Muscle layer of duodenum (tissue), 2 donors: ENCODE measurements around the gene POU5F1.

Experiments
- H3K27ac ChIP-seq: one replicate; pipeline ENCODE4 v1.7.0; 2013; ENCODE audit warnings: mild to moderate bottlenecking, low read length
- H3K27me3 ChIP-seq: one replicate; pipeline ENCODE4 v1.7.0; 2013; ENCODE audit warnings: low read depth, mild to moderate bottlenecking, control low read depth, low read length
- H3K36me3 ChIP-seq, 2 donors: one replicate each; pipeline ENCODE4 v1.7.0; 2013; ENCODE audit warnings: low read length in 2 of 2, control low read depth in 1 of 2, mild to moderate bottlenecking in 1 of 2; ENCODE audit not compliant: insufficient read depth in 2 of 2, control insufficient read depth in 1 of 2
- H3K4me1 ChIP-seq, 2 donors: one replicate each; pipeline ENCODE4 v1.7.0; 2013; ENCODE audit warnings: low read length in 2 of 2, mild to moderate bottlenecking in 2 of 2, control low read depth in 1 of 2, moderate library complexity in 1 of 2; ENCODE audit not compliant: insufficient read depth in 2 of 2, control insufficient read depth in 1 of 2
- H3K4me3 ChIP-seq, 2 donors: one replicate each; pipeline ENCODE4 v1.7.0; 2013; ENCODE audit warnings: low read length in 2 of 2, low read depth in 1 of 2, mild to moderate bottlenecking in 1 of 2
- H3K9me3 ChIP-seq, 2 donors: one replicate each; pipeline ENCODE4 v1.7.0; 2013; ENCODE audit warnings: low read length in 2 of 2, control low read depth in 1 of 2, mild to moderate bottlenecking in 1 of 2; ENCODE audit not compliant: control insufficient read depth in 1 of 2
- donor health status: healthy.

The POU5F1 gene

DNA sequence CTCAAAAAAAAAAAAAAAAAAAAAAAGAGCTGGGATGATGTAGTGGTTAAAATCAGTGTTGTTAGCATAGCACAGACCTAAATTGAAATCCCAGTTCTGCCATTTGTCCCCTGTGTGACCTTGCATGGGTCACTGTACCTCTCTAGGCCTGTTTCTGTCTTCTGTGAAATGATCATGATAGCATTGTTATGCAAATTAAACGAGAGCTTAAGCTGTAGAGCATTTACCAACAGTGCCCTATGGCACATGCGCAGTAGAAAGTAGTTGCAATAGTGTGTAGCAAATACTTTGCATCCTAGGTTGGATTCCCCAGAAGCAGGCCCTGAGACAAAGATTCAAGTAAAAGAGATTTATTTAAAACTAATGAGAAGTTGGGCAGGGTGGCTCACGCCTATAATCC, 38.9 kb downstream of the POU5F1 start:
- Histone ChIP-seq H3K27me3 (no peaks in the 10 kb centered on the region), H3K9me3 (no peaks in the 10 kb centered on the region)

DNA sequence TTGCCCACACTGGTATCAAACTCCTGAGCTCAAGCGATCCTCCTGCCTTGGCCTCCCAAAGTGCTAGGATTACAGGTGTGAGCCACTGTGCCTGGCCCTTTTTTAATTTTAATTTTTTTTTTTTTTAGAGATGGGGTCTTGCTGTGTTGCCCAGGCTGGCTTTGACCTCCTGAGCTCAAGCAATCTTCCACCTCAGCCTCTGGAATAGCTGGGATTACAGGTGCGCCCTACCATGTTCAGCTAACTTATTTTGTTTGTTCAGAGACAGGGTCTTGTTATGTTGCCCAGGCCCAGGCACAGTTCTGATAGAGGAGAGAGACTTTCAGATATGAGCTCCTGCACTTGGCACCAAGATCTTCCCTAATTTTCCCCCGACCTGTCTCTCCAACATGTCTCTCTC, 39.7 kb downstream of the POU5F1 start:
- Histone ChIP-seq H3K27me3 (no peaks in the 10 kb centered on the region), H3K9me3 (no peaks in the 10 kb centered on the region), H3K27ac (no peak overlapping the region), H3K4me3 (no peak overlapping the region), H3K4me1 (peaks cover 0 to 4% of the 10 kb centered on the region in 2 donors), H3K36me3 (no peaks in the 10 kb centered on the region)

More for the DNA sequence above, 38.9 kb downstream of the POU5F1 start:
- H3K36me3 ChIP-seq: no peaks in the 10 kb centered on the region
- no peaks in the 10 kb centered on the region for H3K4me1 ChIP-seq
- no peak overlapping the region for H3K4me3 ChIP-seq
- H3K27ac ChIP-seq: no peak overlapping the region

DNA sequence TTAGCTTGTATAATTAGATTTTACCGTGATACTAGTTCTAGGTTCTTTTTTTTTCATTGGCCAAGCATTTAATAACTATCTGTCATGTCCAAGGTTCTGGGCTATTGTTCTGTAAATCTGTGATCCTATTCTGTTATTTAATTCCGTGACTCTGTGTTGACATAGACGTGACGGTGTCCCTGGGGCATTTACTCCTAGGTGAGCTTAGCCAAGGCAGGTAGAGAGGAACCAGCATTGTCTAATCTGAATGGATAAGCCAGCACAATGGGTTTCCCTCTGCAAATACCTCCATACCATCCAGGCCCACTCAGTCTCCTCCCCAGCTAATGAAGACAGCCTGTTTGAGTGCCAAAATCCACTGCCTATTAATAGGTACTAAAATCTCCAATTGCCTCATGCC, 41.4 kb downstream of the POU5F1 start:
- no peaks in the 10 kb centered on the region for H3K36me3 ChIP-seq
- no peak overlapping the region for H3K27ac ChIP-seq
- no peaks in the 10 kb centered on the region for H3K9me3 ChIP-seq
- no peak overlapping the region for H3K4me3 ChIP-seq
- no peaks in the 10 kb centered on the region for H3K27me3 ChIP-seq
- peaks cover 0 to 15% of the 10 kb centered on the region in 2 donors for H3K4me1 ChIP-seq

DNA sequence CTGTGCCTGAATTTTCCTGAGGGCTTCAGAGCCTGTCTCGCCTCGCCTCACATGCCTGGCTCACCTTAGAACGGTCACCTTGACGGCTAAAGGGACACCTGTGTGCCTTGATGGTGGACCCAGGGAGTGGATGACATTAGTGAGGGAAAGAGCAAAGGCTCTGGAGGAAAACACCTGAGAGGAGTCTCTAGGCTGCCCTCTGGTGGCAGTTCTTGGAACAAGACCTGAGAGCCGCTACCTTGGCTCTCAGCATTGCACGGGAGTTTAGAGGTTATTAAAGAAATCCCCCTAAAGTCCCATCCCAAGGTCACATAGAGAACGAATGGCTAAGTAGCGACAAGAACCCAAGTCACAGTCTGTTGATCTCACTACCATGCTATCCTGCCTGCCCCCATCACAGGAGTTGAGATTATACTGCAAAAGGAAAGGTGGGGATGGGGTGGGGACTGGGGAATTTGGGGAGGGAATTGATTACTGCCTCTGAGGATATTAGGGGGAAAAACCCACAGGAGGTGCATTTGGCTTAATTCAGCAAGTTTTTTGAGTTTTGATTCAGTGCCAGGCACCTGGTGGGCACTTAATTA, 42.3 kb downstream of the POU5F1 start:
- Histone ChIP-seq H3K9me3 (no peaks in the 10 kb centered on the region), H3K27ac (no peak overlapping the region), H3K27me3 (no peaks in the 10 kb centered on the region), H3K4me1 (peaks cover 0 to 22% of the 10 kb centered on the region in 2 donors), H3K4me3 (no peak overlapping the region), H3K36me3 (no peaks in the 10 kb centered on the region)

DNA sequence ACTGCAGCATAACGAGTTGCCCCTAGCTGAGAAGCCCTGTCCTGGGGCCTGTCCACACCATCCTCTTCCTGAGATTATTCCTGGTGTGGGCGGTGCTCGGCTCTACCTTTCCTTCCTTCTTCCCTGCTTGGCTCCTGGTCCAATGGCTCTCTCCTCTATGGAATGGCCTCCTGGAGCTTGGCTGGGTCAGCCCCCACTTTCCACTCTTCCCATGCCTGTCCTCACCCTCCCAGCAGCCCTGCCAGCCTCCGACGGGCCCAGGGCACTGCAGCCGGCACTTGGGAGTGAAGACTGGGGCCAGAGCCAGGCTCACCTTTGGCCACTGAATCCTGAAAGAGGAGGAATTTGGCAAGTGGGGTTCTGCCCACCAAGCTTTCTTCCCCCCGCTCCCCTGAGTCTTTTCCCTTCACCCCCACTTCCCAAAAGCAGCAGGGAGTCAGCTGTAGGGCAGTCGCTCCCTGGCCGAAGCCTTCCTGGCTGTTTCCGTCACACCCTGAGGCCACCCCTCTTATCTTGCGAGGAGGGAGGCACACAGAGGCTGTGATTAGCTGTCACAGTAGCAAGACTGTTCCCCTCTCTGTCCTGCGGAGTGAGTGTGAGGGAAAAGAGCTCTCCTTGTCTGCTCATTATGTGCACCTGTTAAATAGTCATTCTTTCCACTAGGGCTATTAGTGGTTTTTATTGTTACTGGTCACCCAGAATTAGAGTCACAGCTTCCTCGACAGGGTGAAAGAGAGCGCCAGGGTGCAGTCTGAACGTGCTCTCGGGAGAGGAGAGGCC, 43.9 kb downstream of the POU5F1 start:
- H3K27ac ChIP-seq: peak overlapping the region; percentile 51
- H3K4me3 ChIP-seq: no peak overlapping the region
- no peaks in the 10 kb centered on the region for H3K9me3 ChIP-seq
- peaks cover 0 to 36% of the 10 kb centered on the region in 2 donors for H3K4me1 ChIP-seq
- no peaks in the 10 kb centered on the region for H3K36me3 ChIP-seq
- H3K27me3 ChIP-seq: no peaks in the 10 kb centered on the region

DNA sequence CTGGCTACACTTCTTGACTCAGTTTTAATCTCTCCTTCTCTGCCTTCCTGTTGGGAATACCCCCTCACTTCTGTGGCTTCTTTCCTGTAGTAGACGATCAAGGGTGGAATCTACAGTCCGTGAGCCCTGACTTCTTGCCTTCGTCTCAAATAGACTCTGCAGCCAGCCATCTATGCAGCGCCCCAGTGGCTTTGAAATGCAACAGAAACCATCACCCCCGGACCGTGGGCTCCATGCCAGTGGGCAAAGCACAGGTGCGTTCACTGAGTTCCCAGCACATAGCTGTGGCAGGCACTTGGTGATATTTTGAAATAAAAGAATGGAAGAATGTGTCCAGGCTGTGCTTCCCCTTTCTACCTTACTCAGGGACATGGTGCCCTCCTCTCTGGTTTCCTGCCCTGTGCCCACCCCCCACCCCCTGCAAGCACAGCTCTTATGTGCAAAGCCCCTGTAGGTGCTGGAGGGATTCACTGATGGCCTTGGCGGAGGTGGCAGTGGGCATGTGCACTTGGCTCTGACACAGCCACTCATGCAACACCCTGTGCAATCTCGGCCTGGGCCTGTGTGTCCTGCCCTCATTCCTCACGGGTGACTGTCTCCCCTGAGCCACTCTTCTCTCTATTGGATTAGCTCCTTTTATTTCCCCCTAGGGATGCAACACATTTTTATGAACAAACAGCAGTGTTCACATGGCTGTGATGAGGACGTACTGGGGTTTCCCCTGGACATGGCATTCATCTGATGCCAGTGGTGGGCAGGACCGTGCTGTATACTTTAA, 44.7 kb downstream of the POU5F1 start:
- H3K27me3 ChIP-seq: no peaks in the 10 kb centered on the region
- no peaks in the 10 kb centered on the region for H3K36me3 ChIP-seq
- H3K4me3 ChIP-seq: no peak overlapping the region
- H3K4me1 ChIP-seq: peaks cover 0 to 36% of the 10 kb centered on the region in 2 donors
- H3K27ac ChIP-seq: no peak overlapping the region
- no peaks in the 10 kb centered on the region for H3K9me3 ChIP-seq

DNA sequence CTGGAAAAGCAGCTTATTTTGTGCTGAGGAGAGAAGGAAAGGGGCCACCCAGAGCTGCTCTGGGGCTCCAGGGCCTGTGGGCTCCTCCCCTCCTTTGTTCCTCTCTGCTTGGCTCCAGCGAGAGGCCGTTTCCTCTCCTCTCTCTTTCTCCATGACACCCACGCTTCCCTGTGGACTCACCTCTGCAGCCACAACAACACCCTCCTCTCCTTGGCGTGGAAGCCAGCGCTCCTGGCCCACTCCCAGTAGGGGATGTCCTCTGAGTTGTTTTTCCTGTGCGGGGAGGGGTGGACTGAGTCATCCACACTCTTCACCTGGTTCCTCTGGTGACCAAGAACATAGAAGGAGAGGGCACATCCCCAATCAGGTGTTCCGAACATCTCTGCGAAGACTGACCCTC, 45.3 kb downstream of the POU5F1 start:
- Histone ChIP-seq H3K27me3 (no peaks in the 10 kb centered on the region), H3K4me3 (no peak overlapping the region), H3K36me3 (no peaks in the 10 kb centered on the region), H3K9me3 (no peaks in the 10 kb centered on the region), H3K27ac (no peak overlapping the region), H3K4me1 (peaks cover 0 to 36% of the 10 kb centered on the region in 2 donors)

DNA sequence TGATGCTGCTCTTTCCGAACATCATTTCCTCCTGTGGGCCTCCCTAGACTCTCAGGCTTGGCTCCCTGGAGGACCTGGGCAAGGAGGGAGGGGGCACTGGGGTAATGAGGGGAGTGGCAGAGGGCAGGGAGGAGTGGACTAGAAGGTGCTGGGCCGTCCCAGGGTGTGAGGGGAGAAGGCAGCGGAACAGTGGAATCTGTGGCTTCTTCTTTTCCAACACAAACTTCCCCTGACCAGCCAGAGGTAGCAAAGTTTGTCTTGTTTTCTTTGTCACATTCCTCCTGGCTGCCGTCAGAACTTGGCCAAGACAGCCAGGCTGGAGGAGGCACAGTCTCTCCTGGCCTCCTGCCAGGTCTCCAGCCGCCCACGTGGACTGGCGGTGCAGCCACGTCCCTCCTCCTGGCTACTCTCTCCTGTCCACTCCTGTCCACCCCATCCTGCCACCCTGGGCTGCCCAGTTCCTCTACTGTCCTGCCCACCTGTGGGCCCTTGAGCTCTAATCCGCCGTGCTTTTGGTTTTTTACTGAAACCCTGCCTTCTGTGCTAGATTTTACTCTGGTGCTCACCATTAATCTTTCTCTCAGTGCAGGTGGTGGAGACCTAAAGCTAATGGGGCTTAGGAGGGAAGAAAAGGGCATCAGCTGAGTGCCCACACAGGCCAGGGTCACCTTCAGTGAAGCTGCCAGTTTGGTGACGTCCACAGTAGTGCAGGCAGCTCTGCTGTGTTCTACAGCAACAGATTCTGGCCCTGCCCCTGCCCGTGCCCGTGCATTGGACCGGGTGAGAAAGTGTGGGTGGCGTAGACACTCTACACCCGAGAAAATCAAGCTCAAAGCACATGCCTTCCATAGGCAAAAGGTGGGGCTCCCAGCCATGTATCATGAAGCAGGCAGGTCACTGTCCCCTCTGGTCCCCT, 47.4 kb downstream of the POU5F1 start:
- H3K27ac ChIP-seq: no peak overlapping the region
- no peaks in the 10 kb centered on the region for H3K27me3 ChIP-seq
- H3K4me3 ChIP-seq: no peak overlapping the region
- no peaks in the 10 kb centered on the region for H3K36me3 ChIP-seq
- no peaks in the 10 kb centered on the region for H3K9me3 ChIP-seq
- peaks cover 0 to 36% of the 10 kb centered on the region in 2 donors for H3K4me1 ChIP-seq

DNA sequence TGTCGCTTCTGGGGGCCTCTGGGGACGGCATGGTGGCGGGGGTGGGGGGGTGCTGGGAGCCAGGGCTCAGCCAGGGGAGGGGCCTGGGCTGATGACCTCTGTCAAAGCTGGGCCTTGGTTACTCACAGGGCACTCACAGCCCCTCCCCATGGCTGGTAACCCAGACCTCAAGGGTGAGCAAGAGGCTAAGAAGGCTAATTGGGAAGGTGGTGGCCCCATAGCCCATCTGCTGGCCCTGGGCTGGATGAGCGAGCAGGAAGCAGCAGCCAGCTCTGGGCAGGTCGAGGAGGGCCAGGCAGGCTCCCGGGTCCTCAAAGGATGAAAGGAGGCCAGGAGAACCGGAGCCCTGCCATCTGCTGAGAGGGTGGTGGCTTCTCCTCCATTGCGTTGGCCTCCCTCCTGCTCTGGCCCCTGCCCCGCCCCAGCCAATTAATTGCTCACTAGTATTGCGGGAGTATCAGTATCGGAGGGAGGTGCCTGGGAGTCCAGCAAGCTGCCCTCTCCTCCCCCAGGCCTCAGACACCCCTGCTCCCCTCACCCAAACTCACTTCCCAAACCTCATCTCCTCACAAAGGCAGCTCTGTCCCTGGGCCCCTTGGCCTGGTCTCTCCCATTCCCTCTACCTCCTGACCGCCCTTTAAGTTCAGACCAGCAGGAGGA, 49.2 kb downstream of the POU5F1 start:
- peaks cover 0 to 40% of the 10 kb centered on the region in 2 donors for H3K4me1 ChIP-seq
- H3K27ac ChIP-seq: no peak overlapping the region

DNA sequence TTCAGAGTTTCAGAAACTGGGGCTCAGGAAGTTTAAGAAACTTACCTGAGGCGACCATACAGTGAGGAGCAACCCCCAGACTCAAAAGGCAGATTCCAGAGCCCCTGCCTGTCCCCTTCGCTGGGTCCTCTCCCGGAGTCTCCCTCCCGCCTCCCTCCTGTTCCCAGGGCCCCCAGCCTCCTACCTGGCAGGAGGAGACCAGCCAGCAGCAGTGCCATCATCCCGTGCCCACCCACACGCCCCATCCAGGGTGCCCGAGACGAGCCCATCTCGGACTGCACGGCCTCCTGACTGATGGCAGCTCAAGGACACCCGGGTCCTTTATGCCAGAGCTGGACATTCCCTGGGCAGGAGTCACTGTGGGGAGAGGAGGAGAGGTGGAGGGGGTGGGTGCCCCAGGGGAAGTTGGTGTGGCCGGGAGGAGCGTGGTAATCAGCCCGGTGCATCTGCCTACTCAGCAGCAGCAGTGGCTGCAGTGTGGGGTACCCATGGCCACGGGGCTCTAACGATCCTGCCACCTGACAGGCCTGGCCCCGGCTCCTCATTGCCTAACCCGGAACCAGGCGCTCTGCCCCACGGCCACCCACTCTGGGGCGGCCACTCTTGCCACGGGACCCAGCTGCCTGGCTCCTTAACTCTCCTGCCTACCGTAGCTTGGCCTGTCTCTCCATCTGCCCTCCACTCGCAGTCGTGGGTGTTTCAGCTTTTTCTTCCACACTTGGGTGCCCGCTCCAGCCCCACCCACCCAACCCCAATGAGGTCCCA, 50.1 kb downstream of the POU5F1 start, which contains the start of gene CDSN:
Gene CDSN (minus strand): TSS at position 296 of the 765 bp plus-strand sequence. CDS start 27 bp downstream, at position 269.
- H3K9me3 ChIP-seq: no peaks in the 10 kb centered on the region
- H3K27me3 ChIP-seq: no peaks in the 10 kb centered on the region
- peaks cover 3 to 40% of the 10 kb centered on the region in 2 donors for H3K4me1 ChIP-seq
- no peak within 1 kb of the TSS for H3K4me3 ChIP-seq
- H3K36me3 ChIP-seq: no peaks in the 10 kb centered on the region
- no peak within 1 kb of the TSS for H3K27ac ChIP-seq

More for the DNA sequence above, 49.2 kb downstream of the POU5F1 start:
- H3K27me3 ChIP-seq: no peaks in the 10 kb centered on the region
- no peak overlapping the region for H3K4me3 ChIP-seq
- no peaks in the 10 kb centered on the region for H3K36me3 ChIP-seq
- H3K9me3 ChIP-seq: no peaks in the 10 kb centered on the region
